ENCODE results near the gene MPPED2.

Gene MPPED2

GRCh38 chr11:30586251-30587144 is at the start of gene MPPED2:
TSS of gene MPPED2 (minus strand) at chr11:30586353. CDS start at chr11:30580373, 5,980 bp downstream.
- no peak for DNase-seq (ENCODE audit: low read depth)

GRCh38 chr11:30635401-30635989 is 49.3 kb upstream of the MPPED2 start:
- no peak for DNase-seq (ENCODE audit: low read depth)

GRCh38 chr11:30631148-30631547 is 45.0 kb upstream of the MPPED2 start:
- no peak for DNase-seq (ENCODE audit: low read depth)

GRCh38 chr11:30619767-30620166 is 33.6 kb upstream of the MPPED2 start:
- no peak for DNase-seq (ENCODE audit: low read depth)

GRCh38 chr11:30617762-30618161 is 31.6 kb upstream of the MPPED2 start:
- DNase-seq (ENCODE audit: low read depth) = no peak

- DNase-seq (ENCODE audit: low read depth) = no peak
Observed at GRCh38 chr11:30610628-30611027, 24.5 kb upstream of the MPPED2 start.

GRCh38 chr11:30608534-30608933 is 22.4 kb upstream of the MPPED2 start:
- no peak for DNase-seq (ENCODE audit: low read depth)

GRCh38 chr11:30605036-30605605 is 19.0 kb upstream of the MPPED2 start:
- DNase-seq (ENCODE audit: low read depth) = no peak

GRCh38 chr11:30603357-30603756 is 17.2 kb upstream of the MPPED2 start:
- no peak for DNase-seq (ENCODE audit: low read depth)

GRCh38 chr11:30596832-30597231 is 10.7 kb upstream of the MPPED2 start:
- no peak for DNase-seq (ENCODE audit: low read depth)

GRCh38 chr11:30595934-30596333 is 9.8 kb upstream of the MPPED2 start:
- DNase-seq (ENCODE audit: low read depth) = no peak

GRCh38 chr11:30594646-30595411 is 8.7 kb upstream of the MPPED2 start:
- DNase-seq (ENCODE audit: low read depth) = no peak

GRCh38 chr11:30587269-30587812 is 1.2 kb upstream of the MPPED2 start:
- no peak for DNase-seq (ENCODE audit: low read depth)

GRCh38 chr11:30585892-30586250 is 282 bp downstream of the MPPED2 start:
- DNase-seq (ENCODE audit: low read depth) = no peak

GRCh38 chr11:30585125-30585891 is 845 bp downstream of the MPPED2 start:
- DNase-seq (ENCODE audit: low read depth) = no peak

- DNase-seq (ENCODE audit: low read depth) = no peak
Observed at GRCh38 chr11:30583476-30584280, 2.5 kb downstream of the MPPED2 start.

GRCh38 chr11:30582726-30583125 is 3.4 kb downstream of the MPPED2 start:
- no peak for DNase-seq (ENCODE audit: low read depth)

GRCh38 chr11:30581675-30582074 is 4.5 kb downstream of the MPPED2 start:
- no peak for DNase-seq (ENCODE audit: low read depth)

- no peak for DNase-seq (ENCODE audit: low read depth)
Observed at GRCh38 chr11:30580573-30580972, 5.6 kb downstream of the MPPED2 start.

GRCh38 chr11:30579415-30580175 is 6.6 kb downstream of the MPPED2 start:
- DNase-seq (ENCODE audit: low read depth) = no peak
